SK-N-SH (cell line): ENCODE data around the gene UBE2D1. TPM values are rescaled to one million over a fixed set of nuclear protein-coding genes. Genes with fewer than 3 reads are reported as not detected.

Experiments
- CTCF ChIA-PET: fragments of 300-600, 350-600 bp; formaldehyde crosslinking; extraction: SDS; loops from one replicate; lab custom pipeline; 2021; lab: Yijun Ruan, JAX
- POLR2A ChIA-PET: fragments of 350-600 bp; sonication (Branson Sonifier 250); formaldehyde crosslinking; extraction: SDS; loops from one replicate; lab custom pipeline; 2020; ENCODE audit warnings: antibody characterized with exemption, inconsistent platforms; lab: Yijun Ruan, JAX
- DNase-seq: peaks from one replicate; pipeline ENCODE4 v3.0.0; 2012
- H2AFZ ChIP-seq: fragments of 200-600 bp; sonication (generic); 2 replicates; pipeline ENCODE4 v1.8.1; 2016; ENCODE audit warnings: antibody characterized with exemption, mild to moderate bottlenecking, low read depth
- H3F3A ChIP-seq: fragments of 200-600 bp; sonication (generic); replicated peaks from 2 replicates; pipeline ENCODE3; 2016; ENCODE audit warnings: antibody characterized with exemption, mild to moderate bottlenecking; ENCODE audit not compliant: insufficient read depth
- H3K27ac ChIP-seq, 2 experiments: fragments of 200-500 bp in 1 of 2; fragments of 200-600 bp in 1 of 2; sonication (Bioruptor generic) in 1 of 2; sonication (generic), shearing (Covaris generic) in 1 of 2; 2 replicates each; pipeline versions ENCODE4 v1.5.1 to v1.6.1; 2014 to 2016; ENCODE audit warnings: low read depth in 2 of 2, inconsistent platforms in 1 of 2, low read length in 1 of 2, mild to moderate bottlenecking in 1 of 2, mixed read lengths in 1 of 2
- H3K27me3 ChIP-seq: fragments of 200-600 bp; sonication (generic), shearing (Covaris generic); 2 replicates; pipeline ENCODE4 v1.6.1; 2016; ENCODE audit warnings: mixed run types; ENCODE audit not compliant: insufficient read depth
- H3K36me3 ChIP-seq, 2 experiments: fragments of 200-500 bp in 1 of 2; fragments of 200-600 bp in 1 of 2; sonication (Bioruptor generic) in 1 of 2; sonication (generic) in 1 of 2; replicated peaks in 1 of 2; 2 replicates each; pipeline versions ENCODE3 to v1.5.1; 2014 to 2016; ENCODE audit warnings: low read length in 1 of 2, mild to moderate bottlenecking in 1 of 2; ENCODE audit not compliant: insufficient read depth in 2 of 2, control insufficient read depth in 1 of 2
- H3K4me1 ChIP-seq, 2 experiments: fragments of 200-500 bp in 1 of 2; fragments of 200-600 bp in 1 of 2; sonication (Bioruptor generic) in 1 of 2; sonication (generic), shearing (Covaris generic) in 1 of 2; 2 replicates each; pipeline versions ENCODE4 v1.5.1 to v1.6.1; 2014 to 2016; ENCODE audit warnings: low read depth in 1 of 2, low read length in 1 of 2, mixed run types in 1 of 2; ENCODE audit not compliant: insufficient read depth in 2 of 2, control insufficient read depth in 1 of 2
- H3K4me2 ChIP-seq: fragments of 200-600 bp; sonication (generic), shearing (Covaris generic); 2 replicates; pipeline ENCODE4 v1.6.1; 2017; ENCODE audit warnings: mixed run types
- H3K4me3 ChIP-seq, 2 experiments: fragments of 200-500 bp in 1 of 2; fragments of 200-600 bp in 1 of 2; sonication (Bioruptor generic) in 1 of 2; sonication (generic), shearing (Covaris generic) in 1 of 2; 2 replicates each; pipeline versions ENCODE4 v1.5.1 to v1.8.1; 2014 to 2016; ENCODE audit warnings: low read depth in 2 of 2, inconsistent platforms in 1 of 2, low read length in 1 of 2, mild to moderate bottlenecking in 1 of 2, mixed read lengths in 1 of 2, moderate library complexity in 1 of 2
- H3K79me2 ChIP-seq: fragments of 200-600 bp; sonication (generic); 2 replicates; pipeline ENCODE4 v1.8.1; 2017; ENCODE audit warnings: mild to moderate bottlenecking; ENCODE audit not compliant: insufficient read depth
- H3K9ac ChIP-seq: fragments of 200-600 bp; sonication (generic); 2 replicates; pipeline ENCODE4 v1.6.1; 2017; ENCODE audit warnings: mixed run types
- H3K9me2 ChIP-seq: fragments of 200-600 bp; sonication (generic); 2 replicates; pipeline ENCODE4 v1.6.1; 2017; ENCODE audit warnings: mixed run types
- H3K9me3 ChIP-seq: fragments of 200-600 bp; sonication (generic); 2 replicates; pipeline ENCODE4 v1.6.1; 2017; ENCODE audit warnings: mixed run types, mild to moderate bottlenecking, moderate library complexity
- H4K20me1 ChIP-seq: fragments of 200-600 bp; sonication (generic); 2 replicates; pipeline ENCODE4 v1.6.1; 2017; ENCODE audit warnings: mild to moderate bottlenecking, mixed run types; ENCODE audit not compliant: insufficient read depth
- CTCF ChIP-seq: fragments of 200-600 bp; sonication (generic); IDR thresholded peaks from 2 replicates; pipeline ENCODE4 v1.6.1; 2017; ENCODE audit warnings: antibody characterized with exemption, mild to moderate bottlenecking, moderate library complexity
- ELF1 ChIP-seq: IDR thresholded peaks from 2 replicates; pipeline ENCODE4 v1.4.0; 2012
- EZH2phosphoT487 ChIP-seq: fragments of 200-600 bp; sonication (generic); IDR thresholded peaks from 2 replicates; pipeline ENCODE4 v1.6.1; 2017; ENCODE audit warnings: low read depth, mixed run types, mild to moderate bottlenecking, antibody characterized with exemption, moderate library complexity, borderline replicate concordance
- IRF3 ChIP-seq: fragments of 150-350 bp; IDR thresholded peaks from 2 replicates; pipeline ENCODE4 v1.6.1; 2016; ENCODE audit warnings: mild to moderate bottlenecking, low read depth, low read length
- MAX ChIP-seq: IDR thresholded peaks from 2 replicates; pipeline ENCODE4 v1.4.0; 2012; ENCODE audit warnings: low read depth
- MEF2A ChIP-seq: IDR thresholded peaks from 2 replicates; pipeline ENCODE4 v1.4.0; 2012; ENCODE audit warnings: low read depth, borderline replicate concordance
- NFIC ChIP-seq: IDR thresholded peaks from 2 replicates; pipeline ENCODE4 v1.4.0; 2012; ENCODE audit warnings: borderline replicate concordance
- PBX3 ChIP-seq: IDR thresholded peaks from 2 replicates; pipeline ENCODE4; 2012
- POLR2AphosphoS5 ChIP-seq: IDR thresholded peaks from 2 replicates; pipeline ENCODE4 v1.6.1; 2012; ENCODE audit warnings: low read depth, low read length
- RCOR1 ChIP-seq: fragments of 150-350 bp; IDR thresholded peaks from 2 replicates; pipeline ENCODE4 v1.6.1; 2017; ENCODE audit warnings: antibody characterized with exemption, low read length
- RFX5 ChIP-seq: IDR thresholded peaks from 2 replicates; pipeline ENCODE4 v1.6.1; 2012; ENCODE audit warnings: mild to moderate bottlenecking, improper control_type of control experiment, low read length
- RXRA ChIP-seq: IDR thresholded peaks from 2 replicates; pipeline ENCODE4 v1.4.0; 2012; ENCODE audit warnings: low read depth, mild to moderate bottlenecking, borderline replicate concordance
- TAF1 ChIP-seq: IDR thresholded peaks from 2 replicates; pipeline ENCODE4 v1.6.1; 2012; ENCODE audit warnings: low read depth, mild to moderate bottlenecking, low read length, moderate library complexity, borderline replicate concordance
- TCF12 ChIP-seq: IDR thresholded peaks from 2 replicates; pipeline ENCODE4 v1.4.0; 2012
- USF1 ChIP-seq: IDR thresholded peaks from 2 replicates; pipeline ENCODE4 v1.4.0; 2012; ENCODE audit warnings: low read depth, borderline replicate concordance
- polyA plus RNA-seq, 3 experiments: library from polyadenylated mRNA; depleted of rRNA; stranded (reverse); fragments of >200 nt; gene quantifications; 2 replicates each; pipeline ENCODE4 v1.2.3, GENCODE V29; 2012

Gene UBE2D1
- polyA plus RNA-seq, 1 of the 3 experiments (the other 2 are of a cell fraction): 8.7 TPM

GRCh38 chr10:58371473-58371872, 36.7 kb downstream of the UBE2D1 start:
- CTCF ChIA-PET: interaction anchor here (0.9 kb wide), 1 partner anchor 15 kb away, joined by 3 read pairs; no protein-coding TSS in a partner anchor
- TF ChIP-seq MAX (no peak), POLR2AphosphoS5 (no peak), TAF1 (no peak), EZH2phosphoT487 (no peak), CTCF (no peak), PBX3 (no peak), NFIC (no peak), USF1 (no peak), TCF12 (no peak), IRF3 (no peak), RCOR1 (no peak), MEF2A (no peak), ELF1 (no peak), RXRA (no peak), RFX5 (no peak)

More at GRCh38 chr10:58371473-58371872, 36.7 kb downstream of the UBE2D1 start:
- H3K9ac ChIP-seq: no peak overlapping the region
- H3K27me3 ChIP-seq: no peaks in the 10 kb centered on the region
- no peaks in the 10 kb centered on the region; a peak in 1 of 4 replicates for H3K4me1 ChIP-seq
- H3K4me3 ChIP-seq: no peak overlapping the region
- no peaks in the 10 kb centered on the region for H3K79me2 ChIP-seq
- no peaks in the 10 kb centered on the region for H4K20me1 ChIP-seq
- H3K36me3 ChIP-seq: peaks cover 15 to 21% of the 10 kb centered on the region in 2 experiments
- H3K27ac ChIP-seq: no peak overlapping the region
- H3K9me3 ChIP-seq: no peaks in the 10 kb centered on the region
- no peak overlapping the region for H2AFZ ChIP-seq
- POLR2A ChIA-PET: no interaction called here
- H3K4me2 ChIP-seq: no peak overlapping the region
- no peaks in the 10 kb centered on the region for H3K9me2 ChIP-seq
- no peaks in the 10 kb centered on the region for H3F3A ChIP-seq
- DNase-seq: no peak
